ENCODE results near the gene VTA1.

- TF ChIP-seq CTCF (IDR thresholded peaks at IDR 0.05): no peak
- TF ChIP-seq EP300 (IDR thresholded peaks at IDR 0.05): no peak
- no peak for TF ChIP-seq POLR2A (IDR thresholded peaks at IDR 0.05; ENCODE audit: low read depth)
- TF ChIP-seq POLR2AphosphoS5 (IDR thresholded peaks at IDR 0.05): no peak
These were observed 20.4 kb downstream of the VTA1 start for GRCh38 chr6:142167486-142167885.

Measured in esophagus muscularis mucosa (tissue), 4 donors.